Measurements from ENCODE around the gene FGFBP1. TPM values are rescaled to one million over a fixed set of nuclear protein-coding genes. Genes with fewer than 3 reads are reported as not detected.
A peak's percentile ranks its signal among the peaks of the same experiment; 100 is the strongest.

The FGFBP1 gene
- not detected in 2 replicates for total RNA-seq (2014; rRNA removed; shearing (Covaris generic); ENCODE audit: low replicate concordance)

DNA sequence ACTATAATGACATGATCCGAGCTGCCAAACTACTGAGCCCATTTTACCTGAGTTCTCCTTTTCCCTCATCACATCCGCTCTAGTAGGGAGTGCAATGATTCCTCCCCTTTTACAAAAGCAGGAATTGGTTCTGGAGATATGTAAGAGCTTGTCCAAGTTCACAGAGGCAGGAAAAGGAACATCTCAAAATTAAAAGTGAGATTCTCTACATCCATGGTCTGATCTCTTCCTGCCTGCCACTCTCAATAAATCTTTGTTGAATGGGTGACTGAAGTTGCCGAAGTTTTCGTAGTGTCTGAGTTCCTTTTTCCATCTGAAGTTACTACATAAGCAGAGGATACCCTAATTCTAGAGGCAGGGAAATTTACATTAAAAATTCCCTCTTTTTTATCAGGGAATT, at the start of gene FGFBP1:
FGFBP1 (minus strand) TSS at position 101 of the 400 bp plus-strand sequence. CDS start 2,108 bp downstream, outside the sequence.
- DNase-seq: no peak
- Histone ChIP-seq H3K9me3 (no peaks in the 10 kb centered on the region), H3K36me3 (no peaks in the 10 kb centered on the region), H3K4me3 (no peak within 1 kb of the TSS), H3K27me3 (no peaks in the 10 kb centered on the region)

DNA sequence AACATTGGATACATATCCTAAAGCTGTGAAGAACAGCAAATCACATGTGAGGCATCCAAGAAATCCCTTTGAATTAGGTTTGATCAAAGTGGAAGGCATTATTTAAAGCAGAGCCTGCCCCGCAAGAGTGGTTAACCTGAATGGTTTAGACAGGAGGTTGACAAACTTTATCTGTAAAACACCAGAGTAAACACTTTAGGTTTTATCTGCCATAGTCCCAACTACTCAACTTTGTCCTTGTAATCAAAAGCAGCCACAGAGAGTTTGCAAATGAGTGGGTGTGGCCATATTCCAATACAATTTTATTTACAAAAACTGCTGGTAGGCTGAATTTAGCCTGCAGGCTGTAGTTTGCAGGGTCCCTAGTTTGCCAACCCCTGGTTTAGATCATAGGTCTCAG, 49.7 kb upstream of the FGFBP1 start:
- H3K36me3 ChIP-seq: no peaks in the 10 kb centered on the region
- no peak overlapping the region for H3K4me3 ChIP-seq
- no peaks in the 10 kb centered on the region for H3K9me3 ChIP-seq
- no peak for DNase-seq
- no peaks in the 10 kb centered on the region for H3K27me3 ChIP-seq

DNA sequence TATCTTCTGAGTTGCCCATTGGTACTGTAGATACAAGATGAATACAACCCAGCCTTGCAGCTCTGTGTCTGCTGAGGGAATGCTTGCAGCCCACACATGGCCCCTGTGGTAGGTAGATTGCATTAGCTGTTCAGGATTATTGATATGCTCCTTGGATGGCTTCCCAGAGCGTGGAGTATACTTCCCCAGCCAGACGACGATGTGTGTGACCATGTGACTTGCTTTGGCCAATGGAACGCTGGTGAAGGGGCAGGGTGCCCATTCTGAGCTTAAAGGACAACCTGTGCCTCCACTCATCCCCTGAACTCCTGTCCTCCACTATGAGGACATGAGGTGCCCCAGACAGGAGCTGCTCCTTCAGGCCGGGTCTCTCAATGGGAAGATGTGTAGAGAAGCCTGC, 48.4 kb upstream of the FGFBP1 start:
- no peak for DNase-seq
- Histone ChIP-seq H3K4me3 (no peak overlapping the region), H3K36me3 (no peaks in the 10 kb centered on the region)

DNA sequence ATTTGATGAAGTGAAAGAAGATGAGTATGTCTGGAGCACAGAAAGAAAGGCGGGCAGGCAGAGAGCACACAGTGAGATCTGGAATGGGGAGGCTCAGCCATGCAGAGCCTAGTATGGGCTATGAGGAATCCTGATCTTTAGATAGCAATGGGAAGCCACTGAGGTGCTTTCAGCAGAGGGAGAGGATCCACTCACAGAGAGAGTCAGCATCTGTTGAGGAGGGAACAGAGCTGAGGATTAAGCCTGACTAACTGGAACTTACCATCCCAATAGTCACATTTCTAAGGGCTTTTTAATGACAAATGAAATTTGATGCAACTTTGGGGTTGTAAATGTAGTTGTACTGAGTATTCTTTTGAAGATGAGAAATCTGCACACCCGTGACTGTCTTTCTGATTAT, 45.1 kb upstream of the FGFBP1 start:
- Histone ChIP-seq H3K4me3 (no peak overlapping the region), H3K9me3 (no peaks in the 10 kb centered on the region)
- no peak for DNase-seq

More for the DNA sequence above, 48.4 kb upstream of the FGFBP1 start:
- Histone ChIP-seq H3K27me3 (no peaks in the 10 kb centered on the region), H3K9me3 (no peaks in the 10 kb centered on the region)

DNA sequence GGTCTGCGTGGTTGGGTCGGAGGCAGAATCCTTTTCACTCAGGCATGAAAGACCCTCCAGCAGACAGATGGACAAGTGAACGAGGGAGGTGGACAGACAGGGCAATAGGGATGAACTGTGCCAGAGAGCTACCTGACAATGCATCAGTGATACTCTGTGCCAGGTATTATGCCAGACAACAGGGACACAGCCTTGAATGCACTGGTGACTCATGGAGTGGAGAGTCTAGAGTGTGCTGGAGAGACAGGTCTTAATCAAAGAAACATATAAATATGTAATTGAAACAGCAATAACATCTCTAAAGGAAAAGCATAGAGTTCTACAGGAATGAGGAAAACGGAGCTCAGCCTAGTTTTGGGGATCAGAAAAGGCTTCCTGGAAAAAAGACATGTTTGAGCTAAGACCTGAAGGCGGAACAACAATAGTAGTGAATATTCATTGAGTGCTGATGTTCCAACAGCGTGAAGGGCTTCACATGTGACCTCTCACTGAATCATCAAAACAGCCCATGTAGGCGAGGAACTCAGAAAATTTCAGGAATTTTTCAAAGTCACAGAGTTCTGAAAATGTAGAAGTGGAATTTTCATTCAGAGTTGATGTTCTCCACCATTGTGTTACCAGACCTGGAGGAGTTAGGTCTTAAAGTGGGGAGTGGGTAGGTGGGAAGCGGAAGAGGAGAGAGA, 44.4 kb upstream of the FGFBP1 start:
- H3K27me3 ChIP-seq: no peaks in the 10 kb centered on the region
- no peak for DNase-seq
- H3K36me3 ChIP-seq: no peaks in the 10 kb centered on the region
- no peak overlapping the region for H3K4me3 ChIP-seq
- no peaks in the 10 kb centered on the region for H3K9me3 ChIP-seq

More for the DNA sequence above, 45.1 kb upstream of the FGFBP1 start:
- Histone ChIP-seq H3K27me3 (no peaks in the 10 kb centered on the region), H3K36me3 (no peaks in the 10 kb centered on the region)

DNA sequence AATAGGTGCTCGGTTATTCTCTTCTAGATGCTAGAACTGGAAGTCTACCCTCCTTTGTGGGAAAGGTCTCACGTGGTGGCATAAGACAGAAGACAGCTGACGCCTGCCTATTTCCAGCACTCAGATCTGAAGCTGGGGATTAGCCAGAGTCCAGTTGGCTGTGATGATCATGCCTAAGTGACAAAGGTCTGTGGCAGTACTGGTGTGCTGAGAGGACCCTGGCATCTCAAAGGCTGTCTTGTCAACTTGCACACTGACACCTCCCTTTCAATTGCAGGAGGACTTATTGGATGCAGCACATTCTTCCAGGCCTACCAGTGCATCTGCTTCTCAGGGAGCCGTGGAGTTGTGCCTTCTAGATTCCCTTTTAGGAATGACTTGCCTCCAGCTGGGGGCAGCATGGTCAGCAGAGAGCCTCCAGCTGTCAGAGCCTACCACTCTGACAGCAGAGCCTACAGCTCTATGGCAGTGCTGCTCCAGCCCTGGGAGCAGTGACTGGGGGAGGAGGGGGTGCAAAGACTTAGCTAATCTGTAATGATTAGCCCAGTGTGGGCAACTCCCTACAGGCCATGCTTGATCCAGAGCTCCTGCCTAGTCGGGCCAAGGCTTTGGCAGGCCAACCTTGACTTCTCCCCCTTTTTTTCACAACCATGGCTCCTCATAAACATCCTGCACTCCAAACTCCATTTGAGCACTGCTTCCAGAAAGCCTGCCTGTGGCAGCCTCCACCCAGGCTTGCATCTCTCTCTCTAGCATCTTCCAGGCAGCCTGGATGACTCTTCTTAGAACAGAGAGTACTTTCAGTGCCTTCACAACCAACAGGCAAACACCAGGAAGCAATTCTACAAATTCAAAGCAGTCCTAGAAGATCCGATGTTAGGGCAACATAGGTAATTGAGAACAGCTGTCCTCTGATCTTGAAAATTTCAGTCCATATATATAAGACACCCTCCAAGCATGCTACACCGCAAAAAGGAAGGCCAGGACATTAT, 38.2 kb upstream of the FGFBP1 start:
- Histone ChIP-seq H3K36me3 (no peaks in the 10 kb centered on the region), H3K4me3 (no peak overlapping the region), H3K27me3 (no peaks in the 10 kb centered on the region), H3K9me3 (no peaks in the 10 kb centered on the region)
- DNase-seq: no peak

DNA sequence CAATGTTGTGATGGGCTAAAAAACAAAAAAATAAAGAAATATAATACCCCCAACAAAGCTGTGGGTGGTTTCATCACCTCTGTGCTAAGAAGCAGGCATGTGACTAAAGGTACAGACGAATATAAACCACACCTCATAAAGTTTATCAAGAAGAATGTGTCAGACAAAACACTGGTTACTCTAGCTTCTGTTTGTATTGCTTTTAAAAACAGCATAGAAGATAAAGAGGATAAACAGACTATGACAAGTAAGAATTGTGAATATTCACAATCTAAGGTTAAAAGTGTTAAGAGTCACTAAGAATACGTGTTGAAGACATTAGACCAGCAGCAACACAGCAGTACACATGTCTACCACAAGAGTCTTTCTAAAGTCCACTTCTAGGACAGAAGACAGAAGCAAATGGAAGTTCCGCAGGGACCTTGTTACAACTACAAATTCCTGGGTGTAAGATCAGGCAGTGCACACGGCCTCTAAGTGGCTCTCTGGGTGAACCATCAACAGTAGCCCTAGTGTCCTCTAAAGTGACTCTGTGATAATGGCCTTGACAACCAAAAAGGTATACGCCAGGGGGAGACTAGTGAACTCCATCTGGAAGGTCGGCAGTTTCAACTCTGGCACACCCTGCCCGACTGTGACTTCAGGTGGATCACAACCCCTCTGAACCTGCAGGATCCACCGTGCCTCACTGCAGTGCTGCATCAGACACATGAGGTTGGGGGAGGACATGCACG, 32.7 kb upstream of the FGFBP1 start:
- Histone ChIP-seq H3K9me3 (no peaks in the 10 kb centered on the region), H3K36me3 (no peaks in the 10 kb centered on the region), H3K27me3 (no peaks in the 10 kb centered on the region), H3K4me3 (no peak overlapping the region)
- DNase-seq: no peak

DNA sequence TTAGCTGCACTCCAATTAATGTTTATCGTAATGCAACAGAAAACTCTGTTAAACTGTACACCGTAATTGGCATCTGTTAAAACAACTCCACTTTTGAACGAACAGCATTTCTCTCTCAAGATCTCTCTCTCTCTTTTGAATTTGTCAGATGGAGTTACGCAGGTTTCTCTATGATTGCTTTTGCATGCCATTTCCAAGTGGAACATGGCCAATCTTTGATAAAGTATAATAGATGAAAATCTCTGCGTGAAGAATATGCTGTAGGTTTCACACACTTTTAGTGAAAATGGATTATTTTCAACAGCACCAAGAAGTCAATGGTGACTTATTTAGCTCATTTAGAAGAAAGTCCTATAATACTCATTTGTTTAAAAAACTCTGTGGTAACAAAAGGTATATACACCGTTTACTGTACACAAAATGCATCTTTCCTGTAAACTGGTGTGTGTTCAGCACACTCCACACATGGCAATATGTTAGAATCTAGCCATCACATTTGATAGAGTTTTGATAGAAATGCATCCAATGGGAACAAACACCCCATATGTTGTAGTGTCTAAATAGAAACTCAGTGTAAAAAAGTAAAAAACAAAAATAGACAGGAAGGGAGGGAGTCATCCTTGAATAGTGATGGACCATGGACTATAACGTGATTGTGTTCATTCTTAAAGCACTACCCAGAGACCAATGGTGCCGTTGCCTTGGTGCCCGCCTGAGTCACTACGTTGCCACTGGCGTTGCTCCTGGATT, 30.2 kb upstream of the FGFBP1 start:
- Histone ChIP-seq H3K9me3 (no peaks in the 10 kb centered on the region), H3K36me3 (no peaks in the 10 kb centered on the region), H3K27me3 (no peaks in the 10 kb centered on the region), H3K4me3 (no peak overlapping the region)
- DNase-seq: no peak

DNA sequence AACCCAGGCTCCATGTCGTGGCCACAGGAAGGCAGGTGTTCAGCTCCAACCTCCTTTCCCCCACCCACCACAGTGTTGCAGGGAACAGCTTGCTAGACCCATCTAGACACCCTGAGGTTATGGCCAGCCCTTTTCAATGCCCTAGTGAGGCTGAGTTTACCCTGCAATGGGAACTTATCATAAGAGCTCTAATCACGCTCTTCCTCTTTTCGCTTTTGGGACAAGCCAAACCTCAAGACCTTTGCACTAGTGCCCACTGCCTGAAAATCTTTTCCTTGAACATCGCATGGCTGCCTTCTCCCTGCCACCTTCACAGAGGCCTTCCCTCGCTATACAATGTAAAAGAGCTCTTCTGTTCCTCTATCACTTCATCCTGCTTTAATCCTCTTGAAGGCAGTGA, 26.8 kb upstream of the FGFBP1 start:
- Histone ChIP-seq H3K4me3 (no peak overlapping the region), H3K27me3 (no peaks in the 10 kb centered on the region), H3K36me3 (no peaks in the 10 kb centered on the region), H3K9me3 (no peaks in the 10 kb centered on the region)
- DNase-seq: no peak

DNA sequence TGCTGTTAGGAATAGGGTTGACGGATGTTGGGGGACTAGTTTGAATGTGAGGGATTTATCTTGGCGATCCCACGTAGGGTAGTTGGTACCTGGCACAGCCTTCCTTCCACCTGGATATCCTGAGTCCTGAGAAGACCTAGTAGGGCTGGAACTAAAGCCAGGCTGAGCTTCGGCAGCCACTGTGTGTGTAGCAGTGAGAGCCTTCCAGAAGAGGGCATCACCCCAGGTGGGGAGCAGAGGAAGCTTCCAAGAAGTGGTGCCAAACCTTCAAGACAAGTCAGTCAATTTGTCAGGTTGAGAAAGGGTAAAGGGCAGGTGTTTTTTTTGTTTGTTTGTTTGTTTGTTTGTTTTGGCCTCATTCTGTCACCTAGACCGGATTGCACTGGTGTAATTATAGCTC, 25.6 kb upstream of the FGFBP1 start:
- no peak for DNase-seq
- H3K4me3 ChIP-seq: no peak overlapping the region
- no peaks in the 10 kb centered on the region for H3K27me3 ChIP-seq
- H3K9me3 ChIP-seq: no peaks in the 10 kb centered on the region
- no peaks in the 10 kb centered on the region for H3K36me3 ChIP-seq

DNA sequence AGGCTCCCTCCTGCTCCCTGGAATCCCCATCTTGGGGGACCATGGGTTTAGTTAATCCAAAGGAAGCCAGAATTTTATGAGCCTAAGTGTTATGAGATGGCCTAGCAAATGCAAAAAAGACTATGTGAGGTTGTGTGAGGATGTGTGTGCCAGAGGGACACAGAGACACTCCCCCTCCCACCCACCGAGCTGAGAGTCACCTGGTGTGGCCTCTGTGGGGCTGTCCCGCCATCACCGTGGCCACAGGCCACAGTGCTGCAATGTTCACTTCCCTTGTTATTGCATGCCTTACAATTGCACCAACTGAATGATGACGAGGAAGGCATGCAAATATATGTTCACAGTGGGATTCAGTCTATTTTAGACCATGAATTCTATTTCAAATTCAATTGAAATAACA, 25.0 kb upstream of the FGFBP1 start:
- no peaks in the 10 kb centered on the region for H3K27me3 ChIP-seq
- no peaks in the 10 kb centered on the region for H3K9me3 ChIP-seq
- H3K36me3 ChIP-seq: no peaks in the 10 kb centered on the region
- no peak for DNase-seq
- no peak overlapping the region for H3K4me3 ChIP-seq

DNA sequence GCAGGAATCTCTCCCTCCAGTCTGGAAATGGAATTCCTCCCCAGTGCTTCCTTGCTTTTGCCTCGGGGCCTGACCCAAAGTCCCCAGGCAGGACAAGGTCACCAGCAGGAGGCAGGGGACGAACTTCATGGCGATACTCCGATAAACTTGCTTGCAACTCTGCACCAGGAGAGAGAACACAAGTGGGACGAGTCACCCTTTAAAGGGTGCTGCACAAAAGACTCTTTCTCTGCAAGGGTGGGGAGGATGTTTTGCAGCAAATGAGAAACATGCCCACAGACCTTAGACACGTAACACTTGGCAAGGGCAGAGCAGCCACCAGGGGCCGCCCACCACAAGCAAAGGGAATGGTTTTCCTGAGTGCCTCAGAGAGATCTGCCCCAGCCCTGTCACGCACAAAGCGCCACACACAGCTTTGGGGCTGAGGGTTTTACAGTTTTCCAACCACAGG, 24.5 kb upstream of the FGFBP1 start, which contains the start of gene FGFBP2:
FGFBP2 (minus strand) TSS at position 175 of the 451 bp plus-strand sequence; CDS start at position 129, 46 bp downstream.
- H3K36me3 ChIP-seq: no peaks in the 10 kb centered on the region
- peak; percentile 31 for DNase-seq

DNA sequence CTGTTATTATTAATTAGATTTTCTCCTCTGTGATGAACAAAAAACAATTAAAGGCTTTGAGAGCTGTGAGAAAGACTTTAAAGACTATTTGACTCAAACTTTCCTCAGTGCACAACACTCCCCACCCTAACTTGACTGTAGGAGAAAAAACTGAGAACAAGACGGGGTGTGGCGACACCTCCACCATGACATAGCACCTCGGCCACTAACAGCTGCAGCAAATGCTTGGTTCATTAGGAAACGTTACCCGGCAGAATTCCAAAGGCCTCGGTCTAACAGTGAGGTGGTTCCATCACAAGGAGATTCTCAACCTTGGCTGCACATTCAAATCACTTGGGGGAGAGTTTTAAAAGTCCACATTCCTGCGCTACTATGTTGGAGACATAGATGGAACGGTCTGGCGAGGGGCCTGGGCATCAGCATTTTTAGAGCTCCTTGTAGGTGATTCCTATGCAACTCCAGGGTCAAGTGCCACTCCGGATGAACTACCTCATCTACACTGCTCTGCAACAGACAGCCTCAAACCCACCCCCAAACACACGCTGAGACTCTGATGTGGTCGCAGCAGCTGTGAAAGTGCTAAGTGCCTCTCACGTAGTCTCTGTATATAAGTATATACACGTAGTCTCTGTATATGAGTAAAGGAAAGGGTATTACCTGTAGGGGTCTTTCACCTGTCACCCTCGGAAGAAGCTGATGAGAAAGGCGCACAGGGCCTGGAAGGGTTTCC, 23.4 kb upstream of the FGFBP1 start:
- no peak overlapping the region for H3K4me3 ChIP-seq
- no peak for DNase-seq

More for the DNA sequence above, 24.5 kb upstream of the FGFBP1 start, which contains the start of gene FGFBP2:
- Histone ChIP-seq H3K4me3 (no peak within 1 kb of the TSS), H3K9me3 (no peaks in the 10 kb centered on the region), H3K27me3 (no peaks in the 10 kb centered on the region)

DNA sequence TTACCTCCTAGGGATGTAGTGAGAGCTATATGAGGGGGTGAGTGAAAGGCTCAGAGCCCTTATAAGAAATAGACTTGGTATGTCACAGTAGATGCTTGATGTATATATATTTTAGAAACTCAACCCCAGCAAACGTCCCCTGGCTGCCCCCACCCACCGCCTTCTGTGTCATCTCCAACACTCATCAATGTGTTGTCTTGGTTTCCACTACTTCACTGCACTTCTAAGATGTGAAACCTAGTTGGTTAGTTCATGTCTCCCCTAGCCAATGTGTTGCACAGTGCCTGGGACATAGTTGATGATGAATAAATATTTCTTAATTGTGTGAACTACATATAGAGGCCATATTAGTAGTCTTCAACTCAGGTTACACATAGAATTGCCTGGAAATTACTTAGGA, 20.0 kb upstream of the FGFBP1 start:
- Histone ChIP-seq H3K4me3 (no peak overlapping the region), H3K27me3 (no peaks in the 10 kb centered on the region), H3K9me3 (no peaks in the 10 kb centered on the region), H3K36me3 (no peaks in the 10 kb centered on the region)
- DNase-seq: no peak

More for the DNA sequence above, 23.4 kb upstream of the FGFBP1 start:
- Histone ChIP-seq H3K36me3 (no peaks in the 10 kb centered on the region), H3K27me3 (no peaks in the 10 kb centered on the region), H3K9me3 (no peaks in the 10 kb centered on the region)

DNA sequence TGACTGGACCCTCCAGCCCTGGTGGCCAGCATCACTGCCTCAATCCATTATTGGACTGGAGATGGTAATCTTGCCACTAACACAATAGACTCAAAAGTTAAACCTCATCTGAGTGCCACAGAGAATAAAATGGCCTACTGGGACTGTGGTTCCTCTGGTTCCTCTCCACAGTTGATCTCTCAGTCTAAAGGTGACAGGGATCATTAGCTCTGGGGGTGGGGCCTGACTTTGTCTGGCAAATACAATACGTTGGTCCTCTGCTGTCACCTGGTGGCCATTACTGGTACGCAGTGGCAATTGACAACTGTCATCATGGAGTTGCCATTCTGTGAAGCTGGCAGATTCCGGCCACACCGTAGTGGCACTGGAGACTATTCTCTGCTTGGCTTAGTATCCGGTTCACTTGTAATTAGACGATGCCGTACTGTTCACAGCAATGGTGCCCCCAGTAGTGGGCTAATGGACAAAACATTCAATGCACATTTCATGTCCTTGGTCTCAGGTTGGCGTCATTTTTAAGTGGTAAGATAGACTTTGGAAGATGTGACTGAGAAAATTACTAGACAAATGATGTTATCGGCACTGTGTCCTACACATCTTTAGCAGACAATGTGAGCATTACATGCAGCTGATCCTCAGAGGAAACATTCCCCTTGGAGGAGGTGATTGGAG, 17.8 kb upstream of the FGFBP1 start:
- Histone ChIP-seq H3K9me3 (no peaks in the 10 kb centered on the region), H3K36me3 (no peaks in the 10 kb centered on the region), H3K4me3 (no peak overlapping the region), H3K27me3 (no peaks in the 10 kb centered on the region)
- DNase-seq: peak; percentile 35
